Mammary epithelial cell (primary cell): Measurements from ENCODE around the gene PRCP.

Experiments
- EZH2 ChIP-seq: IDR thresholded peaks from 2 replicates; pipeline ENCODE4 v1.6.1; 2012; ENCODE audit warnings: low read length, inconsistent platforms, borderline replicate concordance
- TF ChIP-seq, protein P1 (sequence below), 2 donors: IDR thresholded peaks in 1 of 2; conservative IDR thresholded peaks in 1 of 2; 2 replicates each; pipeline ENCODE4 v1.5.1; 2011 to 2012; ENCODE audit warnings: inconsistent platforms in 2 of 2, low read length in 2 of 2, mild to moderate bottlenecking in 2 of 2, control low read depth in 1 of 2, low read depth in 1 of 2; ENCODE audit not compliant: insufficient read depth in 1 of 2; ENCODE audit errors: extremely low read depth in 1 of 2

DNA sequence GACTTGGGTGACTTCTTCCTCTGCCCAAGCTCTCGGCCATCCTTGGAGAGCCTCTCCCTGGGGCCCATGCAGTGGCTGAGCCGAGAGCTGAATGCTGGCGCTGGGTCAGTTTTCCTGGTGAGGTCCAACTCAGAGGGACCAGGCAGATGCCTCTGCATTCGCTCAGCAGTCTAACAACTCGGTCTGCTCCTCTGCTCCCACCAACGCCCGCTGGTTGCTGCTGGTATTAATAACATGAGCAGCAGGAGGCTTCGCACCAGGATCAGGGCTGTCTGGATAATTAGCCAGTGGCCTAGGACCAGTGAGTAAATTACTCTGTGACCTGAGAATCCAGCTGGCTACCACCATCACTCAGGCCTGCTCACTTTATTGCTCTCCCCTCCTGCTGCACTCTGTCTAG is 88.9 kb downstream of the PRCP start:
- TF ChIP-seq, protein P1, sequence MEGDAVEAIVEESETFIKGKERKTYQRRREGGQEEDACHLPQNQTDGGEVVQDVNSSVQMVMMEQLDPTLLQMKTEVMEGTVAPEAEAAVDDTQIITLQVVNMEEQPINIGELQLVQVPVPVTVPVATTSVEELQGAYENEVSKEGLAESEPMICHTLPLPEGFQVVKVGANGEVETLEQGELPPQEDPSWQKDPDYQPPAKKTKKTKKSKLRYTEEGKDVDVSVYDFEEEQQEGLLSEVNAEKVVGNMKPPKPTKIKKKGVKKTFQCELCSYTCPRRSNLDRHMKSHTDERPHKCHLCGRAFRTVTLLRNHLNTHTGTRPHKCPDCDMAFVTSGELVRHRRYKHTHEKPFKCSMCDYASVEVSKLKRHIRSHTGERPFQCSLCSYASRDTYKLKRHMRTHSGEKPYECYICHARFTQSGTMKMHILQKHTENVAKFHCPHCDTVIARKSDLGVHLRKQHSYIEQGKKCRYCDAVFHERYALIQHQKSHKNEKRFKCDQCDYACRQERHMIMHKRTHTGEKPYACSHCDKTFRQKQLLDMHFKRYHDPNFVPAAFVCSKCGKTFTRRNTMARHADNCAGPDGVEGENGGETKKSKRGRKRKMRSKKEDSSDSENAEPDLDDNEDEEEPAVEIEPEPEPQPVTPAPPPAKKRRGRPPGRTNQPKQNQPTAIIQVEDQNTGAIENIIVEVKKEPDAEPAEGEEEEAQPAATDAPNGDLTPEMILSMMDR (conservative IDR thresholded peaks at IDR 0.05 in 1 of 2, IDR thresholded peaks at IDR 0.05 in 1 of 2; ENCODE audit: extremely low read depth in 1 of 2, insufficient read depth in 1 of 2, low read depth in 1 of 2, low read length in 2 of 2), result no peak
- TF ChIP-seq EZH2, result no peak
